GM12878 (cell line): ENCODE results near the gene TESPA1. TPM values are rescaled to one million over a fixed set of nuclear protein-coding genes. Genes with fewer than 3 reads are reported as not detected.

Experiments
- BACH1 ChIP-seq: fragments of 450-650 bp; IDR thresholded peaks from 2 replicates; pipeline ENCODE4 v1.6.1; 2017; ENCODE audit warnings: mild to moderate bottlenecking, borderline replicate concordance
- CBFB ChIP-seq: IDR thresholded peaks from 2 replicates; pipeline ENCODE4 v1.6.1; 2016; ENCODE audit warnings: antibody characterized with exemption, low read depth
- CHD4 ChIP-seq: fragments of 200-600 bp; sonication (generic); IDR thresholded peaks from 2 replicates; pipeline ENCODE4 v1.6.1; 2016; ENCODE audit warnings: mild to moderate bottlenecking
- DPF2 ChIP-seq: fragments of 450-650 bp; IDR thresholded peaks from 2 replicates; pipeline ENCODE4 v1.6.1; 2017; ENCODE audit warnings: mild to moderate bottlenecking
- EED ChIP-seq: sonication (generic); IDR thresholded peaks from 2 replicates; pipeline ENCODE4 v1.6.1; 2016; ENCODE audit warnings: antibody characterized with exemption, low read depth
- EGR1 ChIP-seq, 2 experiments: IDR thresholded peaks; 1 replicate in 1 of 2; 2 replicates in 1 of 2; pipeline ENCODE4 v1.6.1; 2011 to 2012; ENCODE audit warnings: low read depth in 2 of 2, low read length in 2 of 2, borderline replicate concordance in 1 of 2, mild to moderate bottlenecking in 1 of 2, moderate library complexity in 1 of 2
- EP300 ChIP-seq, 2 experiments: fragments of 150-350 bp in 1 of 2; IDR thresholded peaks; 2 replicates each; pipeline ENCODE4 v1.6.1; 2011 to 2012; ENCODE audit warnings: low read depth in 2 of 2, low read length in 2 of 2, borderline replicate concordance in 1 of 2, improper control_type of control experiment in 1 of 2, inconsistent platforms in 1 of 2; ENCODE audit not compliant: control insufficient read depth in 1 of 2
- HDAC6 ChIP-seq: fragments of 200-600 bp; sonication (generic); IDR thresholded peaks from one replicate; pipeline ENCODE4 v1.8.0; 2017; ENCODE audit warnings: antibody characterized with exemption; ENCODE audit not compliant: unreplicated experiment
- IRF4 ChIP-seq: IDR thresholded peaks from 2 replicates; pipeline ENCODE4 v1.6.1; 2011; ENCODE audit warnings: low read depth, low read length
- IRF5 ChIP-seq: fragments of 450-650 bp; IDR thresholded peaks from 2 replicates; pipeline ENCODE4 v1.6.1; 2017; ENCODE audit warnings: borderline replicate concordance
- JUNB ChIP-seq: IDR thresholded peaks from 2 replicates; pipeline ENCODE4 v1.6.1; 2016; ENCODE audit warnings: antibody characterized with exemption, mild to moderate bottlenecking
- MEF2B ChIP-seq: fragments of 450-650 bp; IDR thresholded peaks from 2 replicates; pipeline ENCODE4 v1.6.1; 2018; ENCODE audit warnings: mild to moderate bottlenecking, moderate library complexity; ENCODE audit not compliant: partially characterized antibody, poor library complexity, severe bottlenecking
- MYC ChIP-seq: IDR thresholded peaks from 2 replicates; pipeline ENCODE4 v1.6.1; 2011; ENCODE audit warnings: mild to moderate bottlenecking, low read length, moderate library complexity, inconsistent platforms; ENCODE audit not compliant: insufficient read depth, insufficient replicate concordance, insufficient read length, severe bottlenecking
- NR2F1 ChIP-seq: fragments of 450-650 bp; conservative IDR thresholded peaks from 2 replicates; pipeline ENCODE4 v1.6.1; 2017; ENCODE audit warnings: mild to moderate bottlenecking
- RUNX3 ChIP-seq: IDR thresholded peaks from 2 replicates; pipeline ENCODE4 v1.6.1; 2012; ENCODE audit warnings: low read length, inconsistent platforms
- TAF1 ChIP-seq: IDR thresholded peaks from 2 replicates; pipeline ENCODE4 v1.6.1; 2011; ENCODE audit warnings: mild to moderate bottlenecking, low read depth, low read length, borderline replicate concordance
- ZBED1 ChIP-seq: IDR thresholded peaks from 2 replicates; pipeline ENCODE4 v1.6.1; 2016; ENCODE audit warnings: borderline replicate concordance
- ZNF217 ChIP-seq: fragments of 450-650 bp; IDR thresholded peaks from 2 replicates; pipeline ENCODE4 v1.6.1; 2017; ENCODE audit warnings: antibody characterized with exemption, mild to moderate bottlenecking
- ZNF24 ChIP-seq: fragments of 450-650 bp; IDR thresholded peaks from 2 replicates; pipeline ENCODE4 v1.6.1; 2017; ENCODE audit warnings: antibody characterized with exemption, mild to moderate bottlenecking
- ZNF384 ChIP-seq: IDR thresholded peaks from 2 replicates; pipeline ENCODE4 v1.6.1; 2012; ENCODE audit warnings: low read depth, mild to moderate bottlenecking, low read length, improper control_type of control experiment, borderline replicate concordance
- ZSCAN29 ChIP-seq: fragments of 450-650 bp; IDR thresholded peaks from 2 replicates; pipeline ENCODE4 v1.6.1; 2017; ENCODE audit warnings: mild to moderate bottlenecking, moderate library complexity
- polyA plus RNA-seq, 11 experiments: library from polyadenylated mRNA; depleted of rRNA in 4 of 11; unstranded in 6 of 11; stranded (reverse) in 5 of 11; fragments of >200 nt; fragmentation: Nextera tagmentation in 4 of 11; fragmentation: Illumina TruSeq in 1 of 11; extraction: Ambion mirVana in 4 of 11; extraction: Trizol in 1 of 11; gene quantifications; 1 replicate in 1 of 11; 2 replicates in 10 of 11; pipeline versions ENCODE4 v1.2.1 to v1.2.3, GENCODE V29; 2011 to 2016; ENCODE audit warnings: inconsistent platforms in 2 of 11, missing spikeins in 2 of 11, low read depth in 1 of 11
- total RNA-seq, 4 experiments: library from RNA; depleted of rRNA in 3 of 4; stranded (reverse); fragments of >200 nt in 3 of 4; fragmentation: Illumina TruSeq in 1 of 4; extraction: Trizol in 1 of 4; gene quantifications; 2 replicates each; pipeline versions ENCODE4 v1.2.1 to v1.2.3, GENCODE V29; 2013 to 2021
- TF ChIP-seq, protein P1 (sequence below): IDR thresholded peaks from 2 replicates; pipeline ENCODE4 v1.6.1; 2011; ENCODE audit warnings: borderline replicate concordance, low read depth, mild to moderate bottlenecking, moderate library complexity, low read length; ENCODE audit not compliant: insufficient read depth, poor library complexity, severe bottlenecking
- TF ChIP-seq, protein P2 (sequence below): fragments of 450-650 bp; IDR thresholded peaks from 2 replicates; pipeline ENCODE4 v1.6.1; 2017; ENCODE audit warnings: mild to moderate bottlenecking, low read depth, inconsistent platforms; ENCODE audit not compliant: poor library complexity, severe bottlenecking
- TF ChIP-seq, protein P3 (sequence below): fragments of 450-650 bp; IDR thresholded peaks from 2 replicates; pipeline ENCODE4 v1.6.1; 2018; ENCODE audit warnings: borderline replicate concordance, mild to moderate bottlenecking; ENCODE audit not compliant: partially characterized antibody

TESPA1 gene
- total and polyA plus RNA-seq, 10 of the 15 experiments (the other 5 are each of a cell fraction or from before 2014, with no cell fraction given), result 13.8 to 56.2 (median 23.9) TPM

GRCh38 chr12:54959291-54960018 is 25.1 kb downstream of the TESPA1 start (continued):
- TF ChIP-seq IRF5 (no peak), TAF1 (no peak), MYC (no peak), RUNX3 (peak; percentile 65), EP300 (IDR thresholded peaks at IDR 0.05; ENCODE audit: borderline replicate concordance in 1 of 2, control insufficient read depth in 1 of 2, low read depth in 2 of 2, low read length in 2 of 2) (no peak), CBFB (no peak), DPF2 (peak; percentile 36; the same call in 1 of the 2 replicates), ZBED1 (no peak), CHD4 (no peak), ZNF217 (no peak), JUNB (0 out of 2 replicates have a peak, but pooled peaks have one; percentile 43), ZNF384 (no peak), HDAC6 (no peak), BACH1 (no peak), EGR1 (IDR thresholded peaks at IDR 0.05; ENCODE audit: borderline replicate concordance in 1 of 2, low read depth in 2 of 2, low read length in 2 of 2) (no peak), EED (peak; percentile 71; the same call in 1 of the 2 replicates), ZNF24 (no peak), IRF4 (no peak), MEF2B (peak; percentile 50), ZSCAN29 (no peak), NR2F1 (peak; percentile 88)
- TF ChIP-seq, protein P1, sequence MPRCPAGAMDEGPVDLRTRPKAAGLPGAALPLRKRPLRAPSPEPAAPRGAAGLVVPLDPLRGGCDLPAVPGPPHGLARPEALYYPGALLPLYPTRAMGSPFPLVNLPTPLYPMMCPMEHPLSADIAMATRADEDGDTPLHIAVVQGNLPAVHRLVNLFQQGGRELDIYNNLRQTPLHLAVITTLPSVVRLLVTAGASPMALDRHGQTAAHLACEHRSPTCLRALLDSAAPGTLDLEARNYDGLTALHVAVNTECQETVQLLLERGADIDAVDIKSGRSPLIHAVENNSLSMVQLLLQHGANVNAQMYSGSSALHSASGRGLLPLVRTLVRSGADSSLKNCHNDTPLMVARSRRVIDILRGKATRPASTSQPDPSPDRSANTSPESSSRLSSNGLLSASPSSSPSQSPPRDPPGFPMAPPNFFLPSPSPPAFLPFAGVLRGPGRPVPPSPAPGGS, result no peak
- TF ChIP-seq, protein P2, sequence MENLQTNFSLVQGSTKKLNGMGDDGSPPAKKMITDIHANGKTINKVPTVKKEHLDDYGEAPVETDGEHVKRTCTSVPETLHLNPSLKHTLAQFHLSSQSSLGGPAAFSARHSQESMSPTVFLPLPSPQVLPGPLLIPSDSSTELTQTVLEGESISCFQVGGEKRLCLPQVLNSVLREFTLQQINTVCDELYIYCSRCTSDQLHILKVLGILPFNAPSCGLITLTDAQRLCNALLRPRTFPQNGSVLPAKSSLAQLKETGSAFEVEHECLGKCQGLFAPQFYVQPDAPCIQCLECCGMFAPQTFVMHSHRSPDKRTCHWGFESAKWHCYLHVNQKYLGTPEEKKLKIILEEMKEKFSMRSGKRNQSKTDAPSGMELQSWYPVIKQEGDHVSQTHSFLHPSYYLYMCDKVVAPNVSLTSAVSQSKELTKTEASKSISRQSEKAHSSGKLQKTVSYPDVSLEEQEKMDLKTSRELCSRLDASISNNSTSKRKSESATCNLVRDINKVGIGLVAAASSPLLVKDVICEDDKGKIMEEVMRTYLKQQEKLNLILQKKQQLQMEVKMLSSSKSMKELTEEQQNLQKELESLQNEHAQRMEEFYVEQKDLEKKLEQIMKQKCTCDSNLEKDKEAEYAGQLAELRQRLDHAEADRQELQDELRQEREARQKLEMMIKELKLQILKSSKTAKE, result peak; percentile 62
- TF ChIP-seq, protein P3, sequence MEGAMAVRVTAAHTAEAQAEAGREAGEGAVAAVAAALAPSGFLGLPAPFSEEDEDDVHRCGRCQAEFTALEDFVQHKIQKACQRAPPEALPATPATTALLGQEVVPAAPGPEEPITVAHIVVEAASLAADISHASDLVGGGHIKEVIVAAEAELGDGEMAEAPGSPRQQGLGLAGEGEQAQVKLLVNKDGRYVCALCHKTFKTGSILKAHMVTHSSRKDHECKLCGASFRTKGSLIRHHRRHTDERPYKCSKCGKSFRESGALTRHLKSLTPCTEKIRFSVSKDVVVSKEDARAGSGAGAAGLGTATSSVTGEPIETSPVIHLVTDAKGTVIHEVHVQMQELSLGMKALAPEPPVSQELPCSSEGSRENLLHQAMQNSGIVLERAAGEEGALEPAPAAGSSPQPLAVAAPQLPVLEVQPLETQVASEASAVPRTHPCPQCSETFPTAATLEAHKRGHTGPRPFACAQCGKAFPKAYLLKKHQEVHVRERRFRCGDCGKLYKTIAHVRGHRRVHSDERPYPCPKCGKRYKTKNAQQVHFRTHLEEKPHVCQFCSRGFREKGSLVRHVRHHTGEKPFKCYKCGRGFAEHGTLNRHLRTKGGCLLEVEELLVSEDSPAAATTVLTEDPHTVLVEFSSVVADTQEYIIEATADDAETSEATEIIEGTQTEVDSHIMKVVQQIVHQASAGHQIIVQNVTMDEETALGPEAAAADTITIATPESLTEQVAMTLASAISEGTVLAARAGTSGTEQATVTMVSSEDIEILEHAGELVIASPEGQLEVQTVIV, result no peak
